ENCODE results near the gene PRKAR1B. TPM values are rescaled to one million over a fixed set of nuclear protein-coding genes. Genes with fewer than 3 reads are reported as not detected.
"Not testable (repeated sequence)": the region's sequence is repeated elsewhere in the genome, so short reads cannot be mapped to it uniquely, and the experiment has no call there.

Gene PRKAR1B
- total RNA-seq, 2 experiments from 2014 or later, result 22.5 to 41.6 TPM

GRCh38 chr7:553636-554111 is 173.4 kb downstream of the PRKAR1B start:
- no peaks in the 10 kb centered on the region for H3K4me1 ChIP-seq (ENCODE audit: insufficient read depth, low read length, poor library complexity, severe bottlenecking)
- H3K27ac ChIP-seq (ENCODE audit: low read depth, low read length, poor library complexity, severe bottlenecking), result no peak overlapping the region
- TF ChIP-seq CTCF (conservative IDR thresholded peaks at IDR 0.05; ENCODE audit: low read length) (no peak), EZH2phosphoT487 (IDR thresholded peaks at IDR 0.05; ENCODE audit: borderline replicate concordance, low read depth, low read length) (no peak)
- POLR2A ChIA-PET, result no interaction called here
- no peak overlapping the region for H2AFZ ChIP-seq (ENCODE audit: low read length)
- BruUV-seq (replicated peaks), result no TSS peak
- DNase-seq (ENCODE audit: low spot score), result no peak
- no peaks in the 10 kb centered on the region for H3K79me2 ChIP-seq (ENCODE audit: insufficient read depth, low read depth, low read length)
- H3K4me3 ChIP-seq (ENCODE audit: low read depth, low read length, poor library complexity, severe bottlenecking), result no peak overlapping the region
- H3K9me3 ChIP-seq (ENCODE audit: low read length), result no peaks in the 10 kb centered on the region
- CTCF ChIA-PET (ENCODE audit: unreplicated experiment), result no interaction called here
- no peaks in the 10 kb centered on the region for H3K36me3 ChIP-seq (ENCODE audit: insufficient read depth, low read length)
- no peaks in the 10 kb centered on the region for H3K9me2 ChIP-seq (ENCODE audit: insufficient read depth, low read length)
- H3K4me2 ChIP-seq (ENCODE audit: low read length), result no peak overlapping the region
- H4K20me1 ChIP-seq (ENCODE audit: insufficient read depth, low read length), result no peaks in the 10 kb centered on the region
- intact Hi-C loops (cut with micrococcal nuclease; ENCODE audit: unreplicated experiment), result no loop called here

- H3K4me2 ChIP-seq (ENCODE audit: low read length), result no peak overlapping the region
- no TSS peak for BruUV-seq (replicated peaks)
These were observed 174.0 kb downstream of the PRKAR1B start for GRCh38 chr7:552868-553635.

GRCh38 chr7:552151-552867 is 174.8 kb downstream of the PRKAR1B start:
- H3K27ac ChIP-seq (ENCODE audit: low read depth, low read length, poor library complexity, severe bottlenecking); BruUV-seq (replicated peaks); CTCF ChIA-PET (ENCODE audit: unreplicated experiment); H3K79me2 ChIP-seq (ENCODE audit: insufficient read depth, low read depth, low read length); DNase-seq (ENCODE audit: low spot score); H3K4me3 ChIP-seq (ENCODE audit: low read depth, low read length, poor library complexity, severe bottlenecking); H3K4me1 ChIP-seq (ENCODE audit: insufficient read depth, low read length, poor library complexity, severe bottlenecking); H2AFZ ChIP-seq (ENCODE audit: low read length); H3K4me2 ChIP-seq (ENCODE audit: low read length); H3K9me3 ChIP-seq (ENCODE audit: low read length); intact Hi-C loops (cut with micrococcal nuclease; ENCODE audit: unreplicated experiment); H3K9me2 ChIP-seq (ENCODE audit: insufficient read depth, low read length); H3K36me3 ChIP-seq (ENCODE audit: insufficient read depth, low read length); H4K20me1 ChIP-seq (ENCODE audit: insufficient read depth, low read length): not testable (repeated sequence)
- POLR2A ChIA-PET, result interaction anchor here (0.6 kb wide), 2 partner anchors 275 to 417 kb away, joined by 4 to 10 read pairs; no protein-coding TSS in a partner anchor

More at GRCh38 chr7:552868-553635, 174.0 kb downstream of the PRKAR1B start:
- Histone ChIP-seq H3K4me3 (ENCODE audit: low read depth, low read length, poor library complexity, severe bottlenecking) (no peak overlapping the region), H4K20me1 (ENCODE audit: insufficient read depth, low read length) (no peaks in the 10 kb centered on the region), H3K4me1 (ENCODE audit: insufficient read depth, low read length, poor library complexity, severe bottlenecking) (no peaks in the 10 kb centered on the region), H3K36me3 (ENCODE audit: insufficient read depth, low read length) (no peaks in the 10 kb centered on the region), H2AFZ (ENCODE audit: low read length) (no peak overlapping the region), H3K79me2 (ENCODE audit: insufficient read depth, low read depth, low read length) (no peaks in the 10 kb centered on the region), H3K27ac (ENCODE audit: low read depth, low read length, poor library complexity, severe bottlenecking) (no peak overlapping the region), H3K9me2 (ENCODE audit: insufficient read depth, low read length) (no peaks in the 10 kb centered on the region), H3K9me3 (ENCODE audit: low read length) (no peaks in the 10 kb centered on the region)
- no peak for DNase-seq (ENCODE audit: low spot score)
- TF ChIP-seq CTCF (conservative IDR thresholded peaks at IDR 0.05; ENCODE audit: low read length) (no peak), EZH2phosphoT487 (IDR thresholded peaks at IDR 0.05; ENCODE audit: borderline replicate concordance, low read depth, low read length) (no peak)
- ChIA-PET POLR2A (interaction anchor here (0.6 kb wide), 1 partner anchor 274 kb away, joined by 10 read pairs; no protein-coding TSS in a partner anchor), CTCF (ENCODE audit: unreplicated experiment) (no interaction called here)
- intact Hi-C loops (cut with micrococcal nuclease; ENCODE audit: unreplicated experiment), result no loop called here

- intact Hi-C loops (cut with micrococcal nuclease; ENCODE audit: unreplicated experiment); H3K79me2 ChIP-seq (ENCODE audit: insufficient read depth, low read depth, low read length); BruUV-seq (replicated peaks); CTCF ChIA-PET (ENCODE audit: unreplicated experiment); H3K36me3 ChIP-seq (ENCODE audit: insufficient read depth, low read length); H3K4me1 ChIP-seq (ENCODE audit: insufficient read depth, low read length, poor library complexity, severe bottlenecking); H3K4me2 ChIP-seq (ENCODE audit: low read length); H3K9me3 ChIP-seq (ENCODE audit: low read length); H2AFZ ChIP-seq (ENCODE audit: low read length); H4K20me1 ChIP-seq (ENCODE audit: insufficient read depth, low read length); H3K27ac ChIP-seq (ENCODE audit: low read depth, low read length, poor library complexity, severe bottlenecking); H3K9me2 ChIP-seq (ENCODE audit: insufficient read depth, low read length); H3K4me3 ChIP-seq (ENCODE audit: low read depth, low read length, poor library complexity, severe bottlenecking); DNase-seq (ENCODE audit: low spot score): not testable (repeated sequence)
- POLR2A ChIA-PET, result interaction anchor here (0.6 kb wide), 1 partner anchor 417 kb away, joined by 4 read pairs; no protein-coding TSS in a partner anchor
These were observed 175.5 kb downstream of the PRKAR1B start for GRCh38 chr7:551615-551970.
